ENCODE data around the gene SIGLEC14. TPM values are rescaled to one million over a fixed set of nuclear protein-coding genes. Genes with fewer than 3 reads are reported as not detected.

Gene SIGLEC14, protein sequence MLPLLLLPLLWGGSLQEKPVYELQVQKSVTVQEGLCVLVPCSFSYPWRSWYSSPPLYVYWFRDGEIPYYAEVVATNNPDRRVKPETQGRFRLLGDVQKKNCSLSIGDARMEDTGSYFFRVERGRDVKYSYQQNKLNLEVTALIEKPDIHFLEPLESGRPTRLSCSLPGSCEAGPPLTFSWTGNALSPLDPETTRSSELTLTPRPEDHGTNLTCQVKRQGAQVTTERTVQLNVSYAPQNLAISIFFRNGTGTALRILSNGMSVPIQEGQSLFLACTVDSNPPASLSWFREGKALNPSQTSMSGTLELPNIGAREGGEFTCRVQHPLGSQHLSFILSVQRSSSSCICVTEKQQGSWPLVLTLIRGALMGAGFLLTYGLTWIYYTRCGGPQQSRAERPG
- total RNA-seq = 2.7 TPM

DNA sequence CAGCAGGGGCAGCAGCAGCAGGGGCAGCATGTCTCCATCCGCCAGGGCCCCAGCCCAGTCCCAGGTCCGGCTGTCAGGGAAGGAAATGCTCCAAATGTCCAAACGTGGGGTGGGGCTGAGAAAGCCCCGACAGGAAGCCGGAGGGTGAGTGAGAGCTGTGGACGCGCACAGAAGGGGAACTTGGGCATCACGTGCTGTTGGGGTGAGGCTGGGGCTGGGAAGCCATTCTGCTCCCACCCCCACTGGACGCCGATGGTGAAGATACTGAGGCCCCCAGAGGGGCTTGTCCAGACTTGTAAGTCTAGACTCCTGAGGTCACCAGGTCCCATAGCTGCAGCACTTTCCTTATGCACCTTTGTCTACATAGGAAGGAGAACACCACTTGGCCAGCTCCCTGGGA, at the start of gene SIGLEC14:
Gene SIGLEC14, minus strand, starts transcription at position 96 of the 400 bp plus-strand sequence. Its CDS starts 66 bp downstream, at position 30.
- DNase-seq (ENCODE audit: low read depth in 2 of 3, low spot score in 2 of 3) = peak in 1 of 3 donors; percentile 19

DNA sequence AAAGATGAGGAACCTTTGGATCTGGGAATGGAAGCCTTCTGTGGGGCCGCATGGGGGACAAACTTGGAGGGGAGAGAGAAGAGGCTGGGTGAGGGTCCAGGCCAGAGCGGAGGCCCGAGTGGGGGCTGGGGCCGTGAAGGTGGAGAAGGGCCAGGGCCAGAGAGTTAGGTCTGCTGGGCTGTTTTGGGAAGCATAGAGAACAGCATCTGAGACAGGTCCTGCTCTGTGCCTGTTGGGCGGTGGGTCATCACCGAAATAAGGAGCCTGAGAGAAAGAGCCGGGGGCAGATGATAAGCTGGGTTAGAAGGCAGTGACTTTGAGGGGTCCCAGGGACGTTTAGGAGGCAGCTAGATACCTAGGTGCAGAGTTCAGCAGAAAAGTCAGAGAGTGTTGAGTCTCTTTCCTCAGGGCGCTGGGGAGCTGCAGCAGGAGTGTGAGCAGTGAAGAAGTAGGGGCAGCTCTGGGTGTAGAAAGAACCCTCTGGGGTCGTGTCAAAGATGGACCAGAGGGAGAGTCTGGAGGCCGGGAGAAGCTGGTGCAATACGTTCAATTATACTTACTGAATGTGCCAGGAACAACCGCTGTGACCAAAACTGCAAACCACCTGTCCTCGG, 49.2 kb upstream of the SIGLEC14 start:
- DNase-seq (ENCODE audit: low read depth in 2 of 3, low spot score in 2 of 3) = no peak

- DNase-seq (ENCODE audit: low read depth in 2 of 3, low spot score in 2 of 3) = no peak
Observed at GRCh38 chr19:51695088-51695487, 48.5 kb upstream of the SIGLEC14 start.

GRCh38 chr19:51694318-51695085, 47.9 kb upstream of the SIGLEC14 start:
- DNase-seq (ENCODE audit: low read depth in 2 of 3, low spot score in 2 of 3) = no peak

GRCh38 chr19:51693819-51694218, 47.2 kb upstream of the SIGLEC14 start:
- DNase-seq (ENCODE audit: low read depth in 2 of 3, low spot score in 2 of 3) = no peak

DNA sequence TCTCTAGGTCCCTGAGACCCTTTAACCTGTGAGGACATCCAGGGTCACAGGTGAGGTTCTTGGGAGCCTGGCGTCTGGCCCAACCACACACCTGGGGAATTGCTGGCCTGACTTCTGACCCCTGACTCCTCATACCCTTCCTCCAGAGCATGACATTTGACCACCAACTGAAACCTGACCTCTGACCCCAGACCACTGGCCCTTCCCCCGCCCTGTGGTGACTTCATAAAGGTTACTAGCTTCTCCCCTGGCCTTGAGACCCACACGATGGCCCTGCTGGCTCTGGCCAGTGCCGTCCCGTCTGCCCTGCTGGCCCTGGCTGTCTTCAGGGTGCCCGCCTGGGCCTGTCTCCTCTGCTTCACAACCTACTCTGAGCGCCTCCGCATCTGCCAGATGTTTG, 46.6 kb upstream of the SIGLEC14 start, which contains the start of gene SPACA6:
Gene SPACA6, plus strand, starts transcription at position 71 of the 400 bp plus-strand sequence. Its CDS starts 197 bp downstream, at position 268.
- DNase-seq (ENCODE audit: low read depth in 2 of 3, low spot score in 2 of 3) = no peak

DNA sequence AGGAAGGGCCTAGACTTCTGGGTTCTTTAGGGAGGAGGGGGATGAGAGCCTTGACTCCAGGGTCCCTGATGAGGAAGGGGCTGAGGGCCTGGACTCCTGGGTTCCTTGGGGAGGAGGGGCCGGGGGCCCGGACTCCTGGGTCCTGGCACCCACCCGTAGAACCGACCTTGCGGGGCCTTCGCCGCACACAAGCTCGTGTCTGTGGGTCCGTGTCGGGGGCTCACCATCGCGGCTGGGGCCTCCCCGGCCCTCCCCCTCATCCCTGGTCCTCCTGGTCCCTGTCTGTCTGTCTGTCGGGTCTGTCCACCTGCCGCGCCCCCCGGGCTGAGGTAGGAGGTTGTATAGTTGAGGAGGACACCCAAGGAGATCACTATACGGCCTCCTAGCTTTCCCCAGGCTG, 45.8 kb upstream of the SIGLEC14 start:
- no peak for DNase-seq (ENCODE audit: low read depth in 2 of 3, low spot score in 2 of 3)

GRCh38 chr19:51691584-51692428, 45.2 kb upstream of the SIGLEC14 start:
- DNase-seq (ENCODE audit: low read depth in 2 of 3, low spot score in 2 of 3) = no peak

GRCh38 chr19:51691074-51691583, 44.5 kb upstream of the SIGLEC14 start:
- no peak for DNase-seq (ENCODE audit: low read depth in 2 of 3, low spot score in 2 of 3)

- DNase-seq (ENCODE audit: low read depth in 2 of 3, low spot score in 2 of 3) = peak; percentile 49 to 72 (median 71)
Observed at GRCh38 chr19:51690454-51691073, 43.9 kb upstream of the SIGLEC14 start.

- DNase-seq (ENCODE audit: low read depth in 2 of 3, low spot score in 2 of 3) = no peak
Observed at GRCh38 chr19:51689751-51690453, 43.3 kb upstream of the SIGLEC14 start.

GRCh38 chr19:51688671-51689571, 42.3 kb upstream of the SIGLEC14 start:
- no peak for DNase-seq (ENCODE audit: low read depth in 2 of 3, low spot score in 2 of 3)

DNA sequence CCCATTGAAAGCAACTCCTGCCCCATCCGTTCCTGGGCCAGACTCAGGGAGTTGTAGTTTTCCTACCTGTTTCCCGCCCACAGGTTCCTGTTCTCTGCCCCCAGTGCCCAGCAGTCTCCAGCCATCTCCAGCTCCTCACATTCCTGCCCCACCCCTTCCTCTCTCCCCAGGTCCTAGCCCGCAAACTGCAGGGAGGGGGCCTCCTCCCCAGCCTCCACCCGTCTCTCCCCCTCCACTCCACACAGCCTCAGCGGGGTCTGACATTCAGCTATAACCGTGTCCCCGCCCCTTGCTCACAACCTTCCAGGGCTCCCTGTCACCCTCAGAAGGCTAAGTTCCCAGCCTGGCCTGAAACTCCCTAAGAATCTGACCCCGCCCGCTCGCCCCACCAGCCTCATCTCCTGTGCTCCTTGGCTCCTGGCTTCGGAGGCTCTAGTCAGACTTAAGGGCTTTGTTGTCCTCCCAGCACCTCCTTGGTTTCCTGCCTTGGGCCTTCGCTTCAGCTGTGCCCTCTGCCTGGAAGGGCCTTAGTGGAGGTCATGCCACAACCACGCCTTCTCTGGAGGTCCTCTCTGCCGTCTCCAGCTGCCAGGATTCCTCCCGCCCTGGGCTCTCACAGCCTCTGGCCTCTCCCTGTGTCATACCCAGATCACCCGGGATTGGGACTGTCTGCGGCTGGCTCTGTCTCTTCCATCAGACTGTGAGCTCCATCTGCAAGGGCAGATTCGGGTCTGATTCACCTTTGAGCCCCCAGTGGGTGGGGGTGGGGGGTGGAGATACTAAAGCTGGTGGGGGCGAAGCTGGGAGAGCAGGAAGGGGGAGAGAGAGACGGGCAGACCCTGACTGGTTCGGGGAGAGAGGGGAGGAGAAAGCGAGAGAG, 41.4 kb upstream of the SIGLEC14 start:
- DNase-seq (ENCODE audit: low read depth in 2 of 3, low spot score in 2 of 3) = no peak

DNA sequence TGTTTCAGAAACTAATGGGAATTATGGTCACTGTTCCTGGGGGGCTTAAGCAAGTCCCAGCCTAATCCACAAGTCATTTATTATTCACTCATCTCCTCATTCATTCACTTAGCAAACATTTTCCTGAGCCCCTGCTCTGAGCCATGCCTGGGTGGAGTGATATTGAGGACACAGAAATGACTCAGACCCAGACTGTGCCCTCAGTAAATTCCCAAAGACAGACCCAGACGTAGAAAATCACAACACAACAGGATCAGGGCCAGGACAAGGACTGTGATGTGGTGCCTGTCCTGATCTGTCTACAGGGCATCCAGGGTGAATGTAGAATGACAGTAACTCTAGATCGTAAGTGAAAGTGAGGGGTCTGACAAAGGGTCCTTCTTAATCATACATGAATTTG, 39.5 kb upstream of the SIGLEC14 start:
- DNase-seq (ENCODE audit: low read depth in 2 of 3, low spot score in 2 of 3) = no peak

DNA sequence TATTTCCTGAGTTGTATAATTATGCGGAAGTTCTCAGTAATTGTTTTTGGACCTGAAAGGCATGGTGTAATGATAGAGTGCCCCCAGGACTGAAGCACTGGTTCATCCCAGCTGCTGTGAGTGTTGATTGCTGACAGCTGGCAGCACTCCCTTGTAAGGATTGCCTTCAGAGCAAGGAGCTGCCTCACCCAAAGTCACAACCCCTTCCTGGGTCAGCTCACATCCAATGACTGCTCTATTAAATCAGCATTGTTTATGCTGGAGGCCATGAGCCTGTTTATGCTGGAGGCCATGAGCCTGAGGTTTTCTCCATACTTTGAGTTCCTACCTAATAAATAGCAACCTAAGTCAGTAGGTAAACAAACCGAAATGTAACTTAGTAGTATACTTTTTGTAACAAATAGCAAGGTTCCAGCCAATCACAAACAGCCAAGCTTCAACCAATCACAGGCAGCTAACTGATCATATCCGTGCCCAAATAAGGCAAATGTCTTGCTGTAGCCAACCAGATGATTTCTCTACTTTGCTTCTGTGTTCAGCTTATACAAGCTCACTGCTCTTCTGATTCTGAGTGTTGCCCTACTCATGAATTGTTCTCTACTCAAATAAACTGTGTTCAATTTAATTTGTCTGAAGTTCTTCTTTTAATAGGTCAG, 34.8 kb upstream of the SIGLEC14 start:
- peak in 1 of 3 donors; percentile 57 for DNase-seq (ENCODE audit: low read depth in 2 of 3, low spot score in 2 of 3)

DNA sequence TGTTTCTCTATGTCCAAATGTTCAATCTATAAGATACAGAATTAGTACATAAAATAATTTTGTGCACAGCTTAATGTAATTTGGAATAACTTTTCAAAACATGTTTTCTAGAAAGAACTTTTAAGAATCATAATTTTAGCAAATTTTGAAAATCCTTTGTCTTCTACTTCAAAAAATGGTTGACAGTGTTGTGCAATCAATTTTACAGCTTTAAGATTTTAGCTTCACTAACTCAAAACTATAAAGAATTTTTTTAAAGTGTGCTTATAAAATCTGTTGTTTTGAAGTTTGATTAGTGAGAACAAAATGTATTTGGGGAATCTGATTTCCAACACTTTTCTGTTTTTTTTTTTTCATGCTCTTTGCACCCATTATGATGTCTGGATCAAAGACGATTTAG, 33.8 kb upstream of the SIGLEC14 start:
- DNase-seq (ENCODE audit: low read depth in 2 of 3, low spot score in 2 of 3) = no peak
